ENCODE data around the gene RALGAPA2.
A peak's percentile ranks its signal among the peaks of the same experiment; 100 is the strongest.

DNA sequence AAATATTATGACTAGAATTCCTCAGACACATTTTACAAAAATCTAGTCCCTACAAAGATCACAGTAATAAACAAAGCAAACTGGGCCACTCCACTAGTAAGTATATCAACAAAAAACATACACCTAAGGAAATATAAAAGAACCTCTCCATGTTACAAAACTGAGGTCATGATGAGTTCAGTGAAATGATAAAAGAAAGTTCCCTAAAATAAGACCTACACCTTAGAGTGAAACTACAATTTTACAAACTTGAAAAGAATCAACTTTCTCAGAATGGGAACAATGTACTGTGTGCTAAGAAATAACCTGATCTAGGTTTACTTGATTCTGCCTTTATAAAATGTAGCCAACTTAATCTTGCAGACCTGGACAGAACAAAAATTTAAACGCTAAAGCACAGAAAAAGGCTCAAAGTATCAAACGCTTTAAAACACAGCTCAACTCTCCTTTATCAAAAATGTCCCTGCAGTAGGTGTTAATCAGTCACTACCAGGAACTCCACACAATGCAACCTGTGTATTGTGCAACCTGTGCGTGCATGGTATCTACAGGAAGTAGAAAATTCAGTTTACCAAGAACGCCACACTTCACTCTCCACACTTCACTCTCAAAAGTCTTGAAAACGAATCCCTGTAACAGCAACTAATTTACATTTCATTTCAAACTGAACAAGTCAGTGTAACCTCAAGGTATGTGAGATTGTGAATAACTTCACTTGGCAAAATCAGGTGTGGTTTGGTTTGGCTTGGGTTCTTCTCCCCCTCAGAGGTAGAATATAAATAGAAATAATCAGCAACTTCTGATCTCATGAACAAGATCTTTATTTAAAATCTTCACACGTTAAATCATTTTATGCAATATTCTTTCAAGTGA lies 1.8 kb downstream of the RALGAPA2 start:
- TF ChIP-seq, protein P1, sequence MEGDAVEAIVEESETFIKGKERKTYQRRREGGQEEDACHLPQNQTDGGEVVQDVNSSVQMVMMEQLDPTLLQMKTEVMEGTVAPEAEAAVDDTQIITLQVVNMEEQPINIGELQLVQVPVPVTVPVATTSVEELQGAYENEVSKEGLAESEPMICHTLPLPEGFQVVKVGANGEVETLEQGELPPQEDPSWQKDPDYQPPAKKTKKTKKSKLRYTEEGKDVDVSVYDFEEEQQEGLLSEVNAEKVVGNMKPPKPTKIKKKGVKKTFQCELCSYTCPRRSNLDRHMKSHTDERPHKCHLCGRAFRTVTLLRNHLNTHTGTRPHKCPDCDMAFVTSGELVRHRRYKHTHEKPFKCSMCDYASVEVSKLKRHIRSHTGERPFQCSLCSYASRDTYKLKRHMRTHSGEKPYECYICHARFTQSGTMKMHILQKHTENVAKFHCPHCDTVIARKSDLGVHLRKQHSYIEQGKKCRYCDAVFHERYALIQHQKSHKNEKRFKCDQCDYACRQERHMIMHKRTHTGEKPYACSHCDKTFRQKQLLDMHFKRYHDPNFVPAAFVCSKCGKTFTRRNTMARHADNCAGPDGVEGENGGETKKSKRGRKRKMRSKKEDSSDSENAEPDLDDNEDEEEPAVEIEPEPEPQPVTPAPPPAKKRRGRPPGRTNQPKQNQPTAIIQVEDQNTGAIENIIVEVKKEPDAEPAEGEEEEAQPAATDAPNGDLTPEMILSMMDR (IDR thresholded peaks at IDR 0.05), result no peak
- peak in 1 of 2 donors; percentile 21 for TF ChIP-seq EP300 (IDR thresholded peaks at IDR 0.05)
- TF ChIP-seq POLR2A (IDR thresholded peaks at IDR 0.05), result no peak

Measured in tibial nerve (tissue), 4 donors.